Peyer's patch (tissue), 4 donors: ENCODE measurements around the gene SLC13A5.

Experiments used
- CTCF ChIP-seq, 6 experiments: fragments of 450-650 bp in 4 of 6; fragments of 200-600 bp in 2 of 6; sonication (generic) in 1 of 6; IDR thresholded peaks; one replicate each; pipeline ENCODE4 v1.5.1; 2017 to 2019; ENCODE audit warnings: antibody characterized with exemption in 6 of 6, mild to moderate bottlenecking in 3 of 6, moderate library complexity in 1 of 6
- POLR2A ChIP-seq, 2 donors: fragments of 450-650 bp; IDR thresholded peaks; one replicate each; pipeline ENCODE4 v1.5.1; 2017; ENCODE audit warnings: antibody characterized with exemption in 2 of 2, mild to moderate bottlenecking in 2 of 2, moderate library complexity in 2 of 2

- no peak for TF ChIP-seq CTCF (IDR thresholded peaks at IDR 0.05)
- no peak for TF ChIP-seq POLR2A (IDR thresholded peaks at IDR 0.05)
Observed at GRCh38 chr17:6666557-6666956, 46.6 kb downstream of the SLC13A5 start.
